ENCODE measurements around the gene C10orf62. TPM values are rescaled to one million over a fixed set of nuclear protein-coding genes. Genes with fewer than 3 reads are reported as not detected.
A peak's percentile ranks its signal among the peaks of the same experiment; 100 is the strongest.

The C10orf62 gene
- total and polyA plus RNA-seq, 10 of the 15 experiments (the other 5 are each of a cell fraction or from before 2014, with no cell fraction given): not detected

- H3K27ac ChIP-seq (ENCODE audit: control insufficient read depth, insufficient read depth): no peak overlapping the region
- H3K4me2 ChIP-seq (ENCODE audit: control insufficient read depth, insufficient read depth): no peak overlapping the region
- WGBS (ENCODE audit: insufficient coverage, insufficient replicate concordance, low lambda C conversion rate, missing lambda C conversion rate): 28% methylated on average over 5 of the region's 5 CpGs
- SMC1A ChIA-PET (ENCODE audit: uncharacterized antibody, unreplicated experiment): interaction anchor here (1.9 kb wide), 1 partner anchor 13 kb away, joined by 7 read pairs; no protein-coding TSS in a partner anchor
- no peaks in the 10 kb centered on the region for H3K9me3 ChIP-seq (replicated peaks; ENCODE audit: control insufficient read depth, insufficient read depth, low read length)
- no peaks in the 10 kb centered on the region for H3K27me3 ChIP-seq (replicated peaks in 1 of 2; ENCODE audit: control insufficient read depth in 2 of 2, insufficient read depth in 2 of 2, low read length in 1 of 2)
- H3K4me3 ChIP-seq: no peak overlapping the region
- no peaks in the 10 kb centered on the region for H3K4me1 ChIP-seq (ENCODE audit: control insufficient read depth, insufficient read depth, low read length)
- ATAC-seq (no peak), DNase-seq (ENCODE audit: low read depth, low spot score) (no peak), FAIRE-seq (no peak)
- in situ Hi-C loops (cut with MboI): no loop called here
- intact Hi-C loops (cut with micrococcal nuclease; ENCODE audit: unreplicated experiment): no loop called here
- no peak overlapping the region for H3K9ac ChIP-seq (ENCODE audit: control insufficient read depth, insufficient read depth, low read length)
- CTCF ChIA-PET: interaction anchor here (4.7 kb wide), 1 partner anchor 13 kb away, joined by 29 read pairs; the partner anchor contains the start of gene ANKRD2
- no TSS peak for BruUV-seq (replicated peaks)
- no peak overlapping the region; the same call in 1 of the 2 replicates for H2AFZ ChIP-seq (ENCODE audit: control insufficient read depth, low read depth, low read length)
- no peaks in the 10 kb centered on the region for H3K36me3 ChIP-seq (ENCODE audit: control insufficient read depth in 2 of 2, insufficient read depth in 2 of 2, low read length in 1 of 2)
- no peaks in the 10 kb centered on the region for H3K79me2 ChIP-seq (ENCODE audit: control insufficient read depth, insufficient read depth, low read length)
- POLR2A ChIA-PET: interaction anchor here (1.1 kb wide), 1 partner anchor 20 kb away, joined by 3 read pairs; no protein-coding TSS in a partner anchor
- RAD21 ChIA-PET (ENCODE audit: unreplicated experiment): no interaction called here
- TF ChIP-seq HSF1 (IDR thresholded peaks at IDR 0.05; ENCODE audit: low read depth, low read length) (no peak), PRDM15 (CRISPR knock-in tag; IDR thresholded peaks at IDR 0.05) (no peak), RAD51 (IDR thresholded peaks at IDR 0.05) (peak; percentile 61; the same call in 1 of the 2 replicates), USF1 (IDR thresholded peaks at IDR 0.05; ENCODE audit: borderline replicate concordance, extremely low read length, insufficient read depth, low read depth, low read length) (peak; percentile 26)
- no peaks in the 10 kb centered on the region for H4K20me1 ChIP-seq (ENCODE audit: control insufficient read depth, insufficient read depth)
Observed at GRCh38 chr10:97584798-97585438, 4.6 kb upstream of the C10orf62 start.
